ENCODE measurements around the gene SOX12.

GRCh38 chr20:358891-359555 is 33.7 kb downstream of the SOX12 start:
- no peak for TF ChIP-seq POLR2A (IDR thresholded peaks at IDR 0.05; ENCODE audit: low read depth)
- TF ChIP-seq, protein P1, sequence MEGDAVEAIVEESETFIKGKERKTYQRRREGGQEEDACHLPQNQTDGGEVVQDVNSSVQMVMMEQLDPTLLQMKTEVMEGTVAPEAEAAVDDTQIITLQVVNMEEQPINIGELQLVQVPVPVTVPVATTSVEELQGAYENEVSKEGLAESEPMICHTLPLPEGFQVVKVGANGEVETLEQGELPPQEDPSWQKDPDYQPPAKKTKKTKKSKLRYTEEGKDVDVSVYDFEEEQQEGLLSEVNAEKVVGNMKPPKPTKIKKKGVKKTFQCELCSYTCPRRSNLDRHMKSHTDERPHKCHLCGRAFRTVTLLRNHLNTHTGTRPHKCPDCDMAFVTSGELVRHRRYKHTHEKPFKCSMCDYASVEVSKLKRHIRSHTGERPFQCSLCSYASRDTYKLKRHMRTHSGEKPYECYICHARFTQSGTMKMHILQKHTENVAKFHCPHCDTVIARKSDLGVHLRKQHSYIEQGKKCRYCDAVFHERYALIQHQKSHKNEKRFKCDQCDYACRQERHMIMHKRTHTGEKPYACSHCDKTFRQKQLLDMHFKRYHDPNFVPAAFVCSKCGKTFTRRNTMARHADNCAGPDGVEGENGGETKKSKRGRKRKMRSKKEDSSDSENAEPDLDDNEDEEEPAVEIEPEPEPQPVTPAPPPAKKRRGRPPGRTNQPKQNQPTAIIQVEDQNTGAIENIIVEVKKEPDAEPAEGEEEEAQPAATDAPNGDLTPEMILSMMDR (IDR thresholded peaks at IDR 0.05), result no peak

Measured in esophagus muscularis mucosa (tissue), 3 donors.